ENCODE results near the gene MACROD2.

MACROD2 gene

GRCh38 chr20:14488756-14489479 is 493.6 kb downstream of the MACROD2 start:
- Histone ChIP-seq H3K4me1 (ENCODE audit: control insufficient read depth, insufficient read depth, low read length) (no peaks in the 10 kb centered on the region), H3K9ac (ENCODE audit: low read length in 2 of 2) (no peak overlapping the region), H3K27me3 (ENCODE audit: control insufficient read depth in 1 of 2, insufficient read depth in 2 of 2, low read length in 2 of 2) (no peaks in the 10 kb centered on the region), H3K9me3 (ENCODE audit: control insufficient read depth in 2 of 2, low read length in 2 of 2) (no peaks in the 10 kb centered on the region), H3K36me3 (ENCODE audit: control insufficient read depth in 2 of 2, insufficient read depth in 2 of 2, low read length in 2 of 2) (no peaks in the 10 kb centered on the region), H3K27ac (ENCODE audit: low read length) (no peak overlapping the region), H3K4me3 (ENCODE audit: low read length in 2 of 2) (no peak overlapping the region)

GRCh38 chr20:14489544-14489943 is 494.2 kb downstream of the MACROD2 start:
- H3K4me3 ChIP-seq (ENCODE audit: low read length in 2 of 2), result no peak overlapping the region
- H3K36me3 ChIP-seq (ENCODE audit: control insufficient read depth in 2 of 2, insufficient read depth in 2 of 2, low read length in 2 of 2), result no peaks in the 10 kb centered on the region
- no peaks in the 10 kb centered on the region for H3K4me1 ChIP-seq (ENCODE audit: control insufficient read depth, insufficient read depth, low read length)
- H3K27ac ChIP-seq (ENCODE audit: low read length), result no peak overlapping the region
- H3K9me3 ChIP-seq (ENCODE audit: control insufficient read depth in 2 of 2, low read length in 2 of 2), result no peaks in the 10 kb centered on the region
- no peak overlapping the region for H3K9ac ChIP-seq (ENCODE audit: low read length in 2 of 2)
- no peaks in the 10 kb centered on the region for H3K27me3 ChIP-seq (ENCODE audit: control insufficient read depth in 1 of 2, insufficient read depth in 2 of 2, low read length in 2 of 2)

- Histone ChIP-seq H3K4me3 (ENCODE audit: low read length in 2 of 2) (no peak overlapping the region), H3K4me1 (ENCODE audit: control insufficient read depth, insufficient read depth, low read length) (no peaks in the 10 kb centered on the region)
Measured at GRCh38 chr20:14491436-14491835, 496.1 kb downstream of the MACROD2 start.

GRCh38 chr20:14493408-14493807 is 498.1 kb downstream of the MACROD2 start:
- H3K27ac ChIP-seq (ENCODE audit: low read length), result no peak overlapping the region
- H3K27me3 ChIP-seq (ENCODE audit: control insufficient read depth in 1 of 2, insufficient read depth in 2 of 2, low read length in 2 of 2), result no peaks in the 10 kb centered on the region
- H3K4me3 ChIP-seq (ENCODE audit: low read length in 2 of 2), result no peak overlapping the region
- H3K4me1 ChIP-seq (ENCODE audit: control insufficient read depth, insufficient read depth, low read length), result no peaks in the 10 kb centered on the region
- no peaks in the 10 kb centered on the region for H3K36me3 ChIP-seq (ENCODE audit: control insufficient read depth in 2 of 2, insufficient read depth in 2 of 2, low read length in 2 of 2)
- no peak overlapping the region for H3K9ac ChIP-seq (ENCODE audit: low read length in 2 of 2)
- no peaks in the 10 kb centered on the region for H3K9me3 ChIP-seq (ENCODE audit: control insufficient read depth in 2 of 2, low read length in 2 of 2)

More at GRCh38 chr20:14491436-14491835, 496.1 kb downstream of the MACROD2 start:
- H3K27me3 ChIP-seq (ENCODE audit: control insufficient read depth in 1 of 2, insufficient read depth in 2 of 2, low read length in 2 of 2), result no peaks in the 10 kb centered on the region
- H3K9ac ChIP-seq (ENCODE audit: low read length in 2 of 2), result no peak overlapping the region
- H3K9me3 ChIP-seq (ENCODE audit: control insufficient read depth in 2 of 2, low read length in 2 of 2), result no peaks in the 10 kb centered on the region
- H3K36me3 ChIP-seq (ENCODE audit: control insufficient read depth in 2 of 2, insufficient read depth in 2 of 2, low read length in 2 of 2), result no peaks in the 10 kb centered on the region
- no peak overlapping the region for H3K27ac ChIP-seq (ENCODE audit: low read length)

GRCh38 chr20:14494355-14494754 is 499.0 kb downstream of the MACROD2 start:
- H3K27me3 ChIP-seq (ENCODE audit: control insufficient read depth in 1 of 2, insufficient read depth in 2 of 2, low read length in 2 of 2), result no peaks in the 10 kb centered on the region
- no peaks in the 10 kb centered on the region for H3K36me3 ChIP-seq (ENCODE audit: control insufficient read depth in 2 of 2, insufficient read depth in 2 of 2, low read length in 2 of 2)
- H3K4me3 ChIP-seq (ENCODE audit: low read length in 2 of 2), result no peak overlapping the region
- no peak overlapping the region for H3K9ac ChIP-seq (ENCODE audit: low read length in 2 of 2)
- H3K27ac ChIP-seq (ENCODE audit: low read length), result no peak overlapping the region
- no peaks in the 10 kb centered on the region for H3K4me1 ChIP-seq (ENCODE audit: control insufficient read depth, insufficient read depth, low read length)
- H3K9me3 ChIP-seq (ENCODE audit: control insufficient read depth in 2 of 2, low read length in 2 of 2), result no peaks in the 10 kb centered on the region

GRCh38 chr20:14495066-14495465 is 499.8 kb downstream of the MACROD2 start:
- Histone ChIP-seq H3K36me3 (ENCODE audit: control insufficient read depth in 2 of 2, insufficient read depth in 2 of 2, low read length in 2 of 2) (no peaks in the 10 kb centered on the region), H3K9me3 (ENCODE audit: control insufficient read depth in 2 of 2, low read length in 2 of 2) (no peaks in the 10 kb centered on the region)

GRCh38 chr20:14497004-14497403 is 501.7 kb downstream of the MACROD2 start:
- Histone ChIP-seq H3K36me3 (ENCODE audit: control insufficient read depth in 2 of 2, insufficient read depth in 2 of 2, low read length in 2 of 2) (no peaks in the 10 kb centered on the region), H3K27ac (ENCODE audit: low read length) (no peak overlapping the region), H3K9me3 (ENCODE audit: control insufficient read depth in 2 of 2, low read length in 2 of 2) (no peaks in the 10 kb centered on the region), H3K4me3 (ENCODE audit: low read length in 2 of 2) (no peak overlapping the region), H3K27me3 (ENCODE audit: control insufficient read depth in 1 of 2, insufficient read depth in 2 of 2, low read length in 2 of 2) (no peaks in the 10 kb centered on the region), H3K4me1 (ENCODE audit: control insufficient read depth, insufficient read depth, low read length) (no peaks in the 10 kb centered on the region), H3K9ac (ENCODE audit: low read length in 2 of 2) (no peak overlapping the region)

More at GRCh38 chr20:14495066-14495465, 499.8 kb downstream of the MACROD2 start:
- Histone ChIP-seq H3K4me3 (ENCODE audit: low read length in 2 of 2) (no peak overlapping the region), H3K27ac (ENCODE audit: low read length) (no peak overlapping the region), H3K4me1 (ENCODE audit: control insufficient read depth, insufficient read depth, low read length) (no peaks in the 10 kb centered on the region), H3K9ac (ENCODE audit: low read length in 2 of 2) (no peak overlapping the region), H3K27me3 (ENCODE audit: control insufficient read depth in 1 of 2, insufficient read depth in 2 of 2, low read length in 2 of 2) (no peaks in the 10 kb centered on the region)

- H3K36me3 ChIP-seq (ENCODE audit: control insufficient read depth in 2 of 2, insufficient read depth in 2 of 2, low read length in 2 of 2), result no peaks in the 10 kb centered on the region
- no peaks in the 10 kb centered on the region for H3K4me1 ChIP-seq (ENCODE audit: control insufficient read depth, insufficient read depth, low read length)
- H3K27me3 ChIP-seq (ENCODE audit: control insufficient read depth in 1 of 2, insufficient read depth in 2 of 2, low read length in 2 of 2), result no peaks in the 10 kb centered on the region
- H3K9ac ChIP-seq (ENCODE audit: low read length in 2 of 2), result no peak overlapping the region
- H3K9me3 ChIP-seq (ENCODE audit: control insufficient read depth in 2 of 2, low read length in 2 of 2), result no peaks in the 10 kb centered on the region
- no peak overlapping the region for H3K4me3 ChIP-seq (ENCODE audit: low read length in 2 of 2)
- H3K27ac ChIP-seq (ENCODE audit: low read length), result no peak overlapping the region
Measured at GRCh38 chr20:14498772-14499171, 503.5 kb downstream of the MACROD2 start.

GRCh38 chr20:14505476-14505875 is 510.2 kb downstream of the MACROD2 start:
- Histone ChIP-seq H3K9ac (ENCODE audit: low read length in 2 of 2) (no peak overlapping the region), H3K27me3 (ENCODE audit: control insufficient read depth in 1 of 2, insufficient read depth in 2 of 2, low read length in 2 of 2) (no peaks in the 10 kb centered on the region), H3K36me3 (ENCODE audit: control insufficient read depth in 2 of 2, insufficient read depth in 2 of 2, low read length in 2 of 2) (no peaks in the 10 kb centered on the region), H3K4me1 (ENCODE audit: control insufficient read depth, insufficient read depth, low read length) (no peaks in the 10 kb centered on the region), H3K27ac (ENCODE audit: low read length) (no peak overlapping the region), H3K9me3 (ENCODE audit: control insufficient read depth in 2 of 2, low read length in 2 of 2) (no peaks in the 10 kb centered on the region), H3K4me3 (ENCODE audit: low read length in 2 of 2) (no peak overlapping the region)

- Histone ChIP-seq H3K36me3 (ENCODE audit: control insufficient read depth in 2 of 2, insufficient read depth in 2 of 2, low read length in 2 of 2) (no peaks in the 10 kb centered on the region), H3K27me3 (ENCODE audit: control insufficient read depth in 1 of 2, insufficient read depth in 2 of 2, low read length in 2 of 2) (no peaks in the 10 kb centered on the region), H3K9me3 (ENCODE audit: control insufficient read depth in 2 of 2, low read length in 2 of 2) (no peaks in the 10 kb centered on the region), H3K4me3 (ENCODE audit: low read length in 2 of 2) (no peak overlapping the region), H3K27ac (ENCODE audit: low read length) (no peak overlapping the region), H3K9ac (ENCODE audit: low read length in 2 of 2) (no peak overlapping the region), H3K4me1 (ENCODE audit: control insufficient read depth, insufficient read depth, low read length) (no peaks in the 10 kb centered on the region)
Measured at GRCh38 chr20:14507711-14508110, 512.4 kb downstream of the MACROD2 start.

GRCh38 chr20:14510341-14510740 is 515.0 kb downstream of the MACROD2 start:
- Histone ChIP-seq H3K4me1 (ENCODE audit: control insufficient read depth, insufficient read depth, low read length) (no peaks in the 10 kb centered on the region), H3K27ac (ENCODE audit: low read length) (no peak overlapping the region), H3K27me3 (ENCODE audit: control insufficient read depth in 1 of 2, insufficient read depth in 2 of 2, low read length in 2 of 2) (no peaks in the 10 kb centered on the region), H3K9ac (ENCODE audit: low read length in 2 of 2) (no peak overlapping the region), H3K36me3 (ENCODE audit: control insufficient read depth in 2 of 2, insufficient read depth in 2 of 2, low read length in 2 of 2) (no peaks in the 10 kb centered on the region), H3K9me3 (ENCODE audit: control insufficient read depth in 2 of 2, low read length in 2 of 2) (no peaks in the 10 kb centered on the region), H3K4me3 (ENCODE audit: low read length in 2 of 2) (no peak overlapping the region)
